GM21825 (cell line): ENCODE data around the gene RAB14.
"Not testable (repeated sequence)": the region's sequence is repeated elsewhere in the genome, so short reads cannot be mapped to it uniquely, and the experiment has no call there.

Source experiments
- ATAC-seq: cut with Tn5 transposase; IDR thresholded peaks from one replicate; pipeline ENCODE4 v1.9.1; 2021; ENCODE audit warnings: mild to moderate bottlenecking, moderate library complexity; ENCODE audit not compliant: unreplicated experiment

Gene RAB14

GRCh38 chr9:121169094-121169601, 32.5 kb downstream of the RAB14 start:
- no peak for ATAC-seq

- no peak for ATAC-seq
These were observed 33.6 kb downstream of the RAB14 start for GRCh38 chr9:121168052-121168451.

- no peak for ATAC-seq
These were observed 41.6 kb downstream of the RAB14 start for GRCh38 chr9:121160025-121160424.

DNA sequence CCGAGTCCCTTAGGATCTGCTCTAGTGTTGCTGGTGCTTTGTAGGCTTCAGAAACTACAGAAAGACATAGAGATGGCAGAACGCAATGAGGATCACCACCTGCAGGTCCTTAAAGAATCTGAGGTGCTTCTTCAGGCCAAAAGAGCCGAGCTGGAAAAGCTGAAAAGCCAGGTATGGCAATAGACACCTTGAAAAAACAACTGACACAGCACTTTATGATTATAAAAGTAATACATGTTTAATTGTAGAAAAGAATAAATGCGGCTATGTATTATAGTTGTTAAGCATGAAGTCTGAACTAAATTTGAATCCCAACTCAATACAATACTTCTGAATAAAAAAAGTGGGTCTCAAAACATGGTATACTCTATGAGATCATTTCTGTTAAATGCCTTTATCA, 43.7 kb downstream of the RAB14 start:
- no peak for ATAC-seq

DNA sequence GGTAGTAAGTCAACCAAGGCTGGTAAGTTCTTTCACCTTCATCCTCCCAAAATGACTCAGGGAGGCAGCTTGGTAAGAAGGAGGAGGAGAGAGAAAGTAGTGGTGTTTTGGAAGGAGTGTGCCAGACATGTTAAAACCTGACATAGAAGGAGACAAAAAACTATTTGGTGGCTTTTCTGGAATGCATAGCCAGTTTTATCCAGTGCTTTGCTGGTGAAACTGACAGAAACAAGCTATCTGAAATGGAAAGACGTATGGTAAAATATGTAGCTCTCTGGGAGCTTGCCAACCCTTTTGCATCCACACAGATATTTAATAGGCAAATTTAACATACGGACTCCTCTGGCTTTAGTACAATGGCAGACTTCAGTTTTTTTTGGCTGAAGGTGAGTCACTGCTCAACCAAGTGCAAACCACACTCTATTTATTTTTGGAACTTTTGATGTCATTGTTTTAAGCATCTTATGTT, 45.4 kb downstream of the RAB14 start:
- ATAC-seq: peak; percentile 74

DNA sequence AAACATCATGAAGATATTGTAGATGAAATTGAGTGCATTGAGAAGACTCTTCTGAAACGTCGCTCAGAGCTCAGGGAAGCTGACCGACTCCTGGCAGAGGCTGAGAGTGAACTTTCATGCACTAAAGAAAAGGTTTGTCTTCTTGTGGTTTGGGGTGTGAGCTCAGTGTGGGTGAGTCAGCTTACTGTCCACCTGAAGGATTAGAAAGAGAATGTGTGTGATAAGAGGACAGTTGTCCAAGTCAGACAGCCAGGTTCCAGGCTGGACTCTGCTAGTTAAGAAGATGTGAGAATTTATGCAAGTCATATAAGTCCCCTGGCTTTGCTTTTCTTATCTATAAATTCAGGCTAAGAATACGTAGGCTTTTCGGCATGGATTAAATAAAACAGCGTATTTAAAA, 46.9 kb downstream of the RAB14 start:
- ATAC-seq: no peak

DNA sequence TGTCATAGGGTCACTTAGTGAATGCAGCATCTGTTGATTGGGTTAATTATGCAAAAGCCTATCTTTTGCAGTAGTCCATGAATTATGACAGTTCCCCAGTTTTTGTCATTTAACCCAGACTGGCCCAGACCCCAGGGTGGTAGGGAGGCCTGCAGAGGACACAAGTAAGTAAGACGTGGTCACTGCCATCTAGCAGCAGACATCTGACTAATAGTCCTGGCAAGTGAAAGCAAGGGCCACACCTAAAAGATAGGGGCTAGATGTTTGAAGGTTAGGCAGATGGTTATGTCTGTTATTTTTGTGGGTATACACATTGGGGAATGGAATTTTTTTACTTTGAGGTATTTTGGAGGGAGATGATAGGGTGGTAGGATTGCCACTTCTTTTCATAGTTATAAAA, 48.0 kb downstream of the RAB14 start:
- no peak for ATAC-seq

- no peak for ATAC-seq
These were observed 51.5 kb downstream of the RAB14 start for GRCh38 chr9:121150188-121150587.

GRCh38 chr9:121144482-121144881, 57.2 kb downstream of the RAB14 start:
- ATAC-seq: no peak

DNA sequence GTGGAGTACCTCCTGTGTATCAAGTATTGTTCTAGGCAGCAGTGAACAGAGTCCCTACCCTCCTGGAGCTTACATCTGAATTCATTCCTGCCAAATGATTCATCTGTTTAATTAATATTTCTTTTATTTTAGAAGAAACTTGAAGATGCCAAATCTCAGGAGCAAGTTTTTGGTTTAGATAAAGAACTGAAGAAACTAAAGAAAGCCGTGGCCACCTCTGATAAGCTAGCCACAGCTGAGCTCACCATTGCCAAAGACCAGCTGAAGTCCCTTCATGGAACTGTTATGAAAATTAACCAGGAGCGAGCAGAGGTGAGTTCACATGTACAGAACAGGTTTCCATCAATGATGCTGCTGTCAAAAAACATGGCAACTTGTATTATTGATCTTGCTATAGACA, 57.9 kb downstream of the RAB14 start:
- ATAC-seq: no peak

DNA sequence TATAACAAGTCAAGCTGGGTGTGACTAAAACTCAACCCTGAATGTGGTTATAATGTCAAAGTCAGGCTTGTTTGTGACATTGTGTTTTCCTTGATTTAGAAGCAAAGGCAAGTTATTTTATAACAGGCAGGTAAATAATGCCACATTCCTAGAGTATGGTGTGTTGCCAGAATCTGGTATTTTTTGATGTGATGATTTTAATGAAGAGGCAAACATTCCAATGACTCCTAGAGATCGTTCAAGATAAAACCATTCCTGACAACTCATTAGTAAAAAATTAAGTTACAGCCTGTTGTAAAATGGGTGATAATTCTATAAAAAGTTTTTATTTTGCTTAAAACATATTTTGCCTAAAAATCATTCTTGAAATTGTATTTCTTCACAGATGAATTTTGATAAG, 60.0 kb downstream of the RAB14 start:
- ATAC-seq: no peak

GRCh38 chr9:121141306-121141705, 60.4 kb downstream of the RAB14 start:
- ATAC-seq: no peak

DNA sequence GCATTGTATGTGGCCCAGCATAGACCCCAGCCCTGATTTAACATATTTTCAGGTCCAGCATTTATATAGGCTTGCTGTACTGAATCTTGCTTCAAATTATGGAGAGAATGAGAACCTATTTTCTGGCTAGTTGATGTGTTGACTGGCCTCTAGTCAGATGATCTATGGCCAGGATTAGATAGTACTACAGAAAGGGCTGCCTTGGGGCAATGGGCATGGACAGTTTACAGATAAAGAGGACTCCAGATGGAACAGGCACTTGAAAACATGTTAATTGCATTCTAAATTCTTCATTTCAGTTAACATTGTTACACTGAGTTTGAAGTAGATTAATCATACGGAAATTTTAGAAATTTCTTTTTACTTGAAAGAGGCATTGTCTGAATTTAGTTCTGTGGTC, 61.5 kb downstream of the RAB14 start:
- ATAC-seq: no peak

DNA sequence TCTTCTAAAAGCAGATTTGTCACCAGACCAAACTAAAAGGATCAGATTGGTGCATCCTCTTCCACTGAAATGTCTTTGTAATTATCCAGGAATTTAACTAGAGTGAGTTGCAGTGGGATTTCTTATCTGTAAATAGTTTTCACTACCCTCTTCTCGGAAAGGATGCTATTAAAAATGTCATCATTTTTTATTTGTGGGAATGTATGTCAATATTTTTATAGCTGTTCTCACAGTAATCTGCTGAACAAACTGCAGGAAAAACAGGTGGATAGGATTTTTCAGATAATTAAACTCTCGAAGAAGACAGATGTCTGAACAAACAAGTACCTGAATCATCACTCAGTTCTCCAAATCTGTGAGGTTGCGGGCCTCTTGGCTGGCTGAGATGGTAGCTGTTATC, 62.7 kb downstream of the RAB14 start:
- no peak for ATAC-seq

GRCh38 chr9:121138561-121138960, 63.1 kb downstream of the RAB14 start:
- ATAC-seq: no peak

DNA sequence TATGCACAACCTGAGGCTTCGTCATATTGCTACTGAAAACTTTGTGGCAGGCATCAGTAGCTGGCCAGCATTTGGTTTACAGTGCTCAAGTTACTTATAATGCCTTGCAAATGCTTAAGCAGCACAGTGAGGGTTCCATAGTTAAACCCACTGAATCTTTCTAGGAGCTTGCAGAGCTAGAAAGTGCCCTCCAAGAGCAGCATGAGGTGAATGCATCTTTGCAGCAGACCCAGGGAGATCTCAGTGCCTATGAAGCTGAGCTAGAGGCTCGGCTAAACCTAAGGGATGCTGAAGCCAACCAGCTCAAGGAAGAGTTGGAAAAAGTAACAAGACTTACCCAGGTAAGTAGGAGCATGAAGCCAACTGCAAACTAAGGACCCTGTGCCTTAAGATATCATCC, 66.0 kb downstream of the RAB14 start:
- ATAC-seq: no peak

DNA sequence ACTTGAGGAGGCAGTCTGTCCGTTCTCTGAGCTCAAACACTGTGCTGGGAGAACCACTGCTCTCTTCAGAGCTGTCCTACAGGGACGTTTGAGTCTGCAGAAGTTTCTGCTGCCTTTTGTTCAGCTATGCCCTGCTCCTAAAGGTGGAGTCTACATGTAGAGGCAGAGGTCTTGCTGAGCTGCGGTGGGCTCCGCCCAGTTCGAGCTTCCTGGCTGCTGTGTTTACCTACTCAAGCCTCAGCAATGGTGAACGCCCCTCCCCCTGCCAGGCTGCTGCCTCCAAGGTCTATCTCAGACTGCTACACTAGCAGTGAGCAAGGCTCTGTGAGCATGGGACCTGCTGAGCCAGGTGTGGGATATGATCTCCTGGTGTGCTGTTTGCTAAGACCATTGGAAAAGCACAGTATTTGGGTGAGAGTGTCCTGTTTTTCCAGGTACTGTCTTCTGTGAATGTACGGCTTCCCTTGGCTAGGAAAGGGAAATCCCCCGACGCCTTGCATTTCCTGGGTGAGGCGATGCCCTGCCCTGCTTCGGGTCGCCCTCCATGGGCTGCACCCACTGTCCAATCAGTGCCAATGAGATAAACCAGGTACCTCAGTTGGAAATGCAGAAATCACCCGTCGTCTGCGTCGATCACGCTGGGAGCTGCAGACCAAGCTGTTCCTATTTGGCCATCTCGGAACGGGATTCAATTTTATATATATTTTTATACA, 68.4 kb downstream of the RAB14 start:
- ATAC-seq: no peak

DNA sequence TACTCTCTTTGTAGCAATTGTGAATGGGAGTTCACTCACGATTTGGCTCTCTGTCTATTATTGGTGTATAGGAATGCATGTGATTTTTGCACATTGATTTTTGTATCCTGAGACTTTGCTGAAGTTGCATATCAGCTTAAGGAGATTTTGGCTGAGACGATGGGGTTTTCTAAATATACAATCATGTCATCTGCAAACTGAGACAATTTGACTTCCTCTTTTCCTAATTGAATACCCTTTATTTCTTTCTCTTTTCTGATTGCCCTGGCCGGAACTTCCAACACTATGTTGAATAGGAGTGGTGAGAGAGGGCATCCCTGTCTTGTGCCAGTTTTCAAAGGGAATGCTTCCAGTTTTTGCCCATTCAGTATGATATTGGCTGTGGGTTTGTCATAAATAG, 72.3 kb downstream of the RAB14 start:
- ATAC-seq: not testable (repeated sequence)
